ENCODE results near the gene RPL10. TPM values are rescaled to one million over a fixed set of nuclear protein-coding genes. Genes with fewer than 3 reads are reported as not detected.

Gene RPL10
- total and polyA plus RNA-seq, 9 donors, result 5,887 to 7,222 (median 5,979) TPM

DNA sequence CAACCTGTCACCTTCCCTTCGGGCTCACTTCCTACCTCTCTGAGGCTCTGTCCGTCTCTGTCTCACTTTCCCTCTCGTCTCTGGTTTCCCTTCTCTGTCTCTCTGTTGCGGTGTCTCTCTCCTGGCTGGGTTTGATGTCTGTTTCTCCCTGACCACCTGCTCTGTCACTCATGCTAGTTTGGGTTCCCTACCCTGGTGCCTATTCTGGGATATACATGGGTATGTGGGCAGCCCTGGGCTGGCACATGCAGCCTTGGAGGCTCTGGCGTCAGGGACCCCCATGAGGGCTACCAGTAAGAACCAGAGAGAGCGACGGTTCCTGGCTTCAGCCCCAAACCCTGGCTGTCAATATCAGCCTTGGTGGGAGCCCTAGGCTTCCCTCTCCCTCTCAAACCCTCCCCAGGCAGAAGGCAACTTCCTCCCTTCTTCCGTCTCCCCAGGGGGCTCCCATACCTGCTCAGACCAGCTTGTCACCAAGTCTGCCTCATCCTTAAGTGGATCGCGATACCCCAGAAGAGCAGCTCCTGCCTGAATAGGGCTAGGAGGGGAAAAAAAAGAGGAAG, 10.6 kb downstream of the RPL10 start:
- H3K36me3 ChIP-seq (ENCODE audit: control insufficient read depth, insufficient read depth, low read length), result peaks cover 7% of the 10 kb centered on the region
- 51% methylated on average over 7 of the region's 10 CpGs for WGBS (ENCODE audit: insufficient coverage)
- peak overlapping the region; percentile 87 for H3K27ac ChIP-seq (ENCODE audit: low read length)
- peaks cover 5% of the 10 kb centered on the region for H3K9me3 ChIP-seq (replicated peaks; ENCODE audit: control insufficient read depth, low read depth, low read length)
- peak overlapping the region; percentile 21 for H3K4me3 ChIP-seq (ENCODE audit: low read length)
- peaks cover 19% of the 10 kb centered on the region for H3K4me1 ChIP-seq (ENCODE audit: control insufficient read depth, insufficient read depth, low read length)
- no peaks in the 10 kb centered on the region for H3K27me3 ChIP-seq (ENCODE audit: control insufficient read depth, insufficient read depth, low read length)
- DNase-seq, result no peak

DNA sequence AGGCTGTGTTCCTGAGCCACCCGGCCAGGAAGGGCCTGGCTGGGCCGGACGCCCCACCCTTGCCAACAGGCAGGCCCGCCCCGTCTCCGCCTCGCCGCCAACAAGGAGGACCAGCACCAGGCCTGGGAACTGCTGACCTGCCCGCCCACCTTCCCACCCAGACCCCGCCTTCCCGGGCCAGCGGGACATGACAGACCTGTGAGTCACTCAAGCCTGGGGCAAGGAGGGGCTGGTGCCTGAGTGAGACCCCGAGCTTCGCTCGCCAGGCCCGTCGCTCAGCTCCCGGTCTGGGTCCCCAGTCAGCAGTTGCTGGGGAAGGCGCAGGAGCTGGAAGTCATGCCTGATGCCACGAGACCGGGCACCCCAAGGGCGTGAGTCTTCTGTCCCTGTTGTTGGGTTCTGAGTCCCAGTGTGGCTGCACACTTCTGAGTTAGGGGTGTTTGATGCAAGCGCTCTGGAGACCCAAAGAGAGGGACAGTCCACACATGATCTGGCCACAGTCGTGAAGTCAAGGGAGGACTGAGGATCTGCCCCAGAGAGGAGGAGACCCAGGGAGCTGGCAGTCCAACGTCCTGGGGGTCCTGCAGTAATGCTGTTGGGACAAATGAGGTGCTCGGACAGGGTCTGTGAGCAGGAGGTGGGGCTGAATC, 11.2 kb downstream of the RPL10 start, which contains the start of gene DNASE1L1:
TSS of gene DNASE1L1 (minus strand) at position 33 of the 650 bp plus-strand sequence. CDS start 3,686 bp downstream, outside the sequence.
- Histone ChIP-seq H3K4me3 (ENCODE audit: low read length) (peak within 1 kb of the TSS; percentile 21), H3K27me3 (ENCODE audit: control insufficient read depth, insufficient read depth, low read length) (no peaks in the 10 kb centered on the region), H3K9me3 (replicated peaks; ENCODE audit: control insufficient read depth, low read depth, low read length) (peaks cover 5% of the 10 kb centered on the region), H3K27ac (ENCODE audit: low read length) (peak within 1 kb of the TSS; percentile 87), H3K4me1 (ENCODE audit: control insufficient read depth, insufficient read depth, low read length) (peaks cover 19% of the 10 kb centered on the region), H3K36me3 (ENCODE audit: control insufficient read depth, insufficient read depth, low read length) (peaks cover 10% of the 10 kb centered on the region)
- WGBS (ENCODE audit: insufficient coverage), result 57% methylated on average over 18 of the region's 26 CpGs
- DNase-seq, result peak; percentile 67

DNA sequence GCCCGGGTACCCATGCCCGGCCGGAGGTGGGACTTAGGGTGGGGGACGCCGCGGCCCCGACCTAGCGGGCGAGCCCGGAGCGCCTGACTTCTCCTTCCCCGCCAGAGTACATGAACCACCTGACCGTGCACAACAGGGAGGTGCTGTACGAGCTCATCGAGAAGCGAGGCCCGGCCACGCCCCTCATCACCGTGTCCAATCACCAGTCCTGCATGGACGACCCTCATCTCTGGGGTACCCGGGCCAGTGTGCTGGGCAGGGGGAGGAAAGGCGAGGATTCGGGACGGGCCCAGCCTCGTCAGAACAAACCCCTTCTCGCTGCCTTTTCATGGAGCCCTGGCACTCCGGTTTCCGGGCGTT, 13.8 kb downstream of the RPL10 start:
- H3K27ac ChIP-seq (ENCODE audit: low read length), result peak overlapping the region; percentile 76
- H3K9me3 ChIP-seq (replicated peaks; ENCODE audit: control insufficient read depth, low read depth, low read length), result peaks cover 3% of the 10 kb centered on the region
- peak; percentile 80 for DNase-seq
- peak overlapping the region; percentile 56 for H3K4me3 ChIP-seq (ENCODE audit: low read length)
- no peaks in the 10 kb centered on the region for H3K27me3 ChIP-seq (ENCODE audit: control insufficient read depth, insufficient read depth, low read length)
- peaks cover 19% of the 10 kb centered on the region for H3K4me1 ChIP-seq (ENCODE audit: control insufficient read depth, insufficient read depth, low read length)
- WGBS (ENCODE audit: insufficient coverage), result 45% methylated on average over 23 of the region's 29 CpGs
- peaks cover 10% of the 10 kb centered on the region for H3K36me3 ChIP-seq (ENCODE audit: control insufficient read depth, insufficient read depth, low read length)

DNA sequence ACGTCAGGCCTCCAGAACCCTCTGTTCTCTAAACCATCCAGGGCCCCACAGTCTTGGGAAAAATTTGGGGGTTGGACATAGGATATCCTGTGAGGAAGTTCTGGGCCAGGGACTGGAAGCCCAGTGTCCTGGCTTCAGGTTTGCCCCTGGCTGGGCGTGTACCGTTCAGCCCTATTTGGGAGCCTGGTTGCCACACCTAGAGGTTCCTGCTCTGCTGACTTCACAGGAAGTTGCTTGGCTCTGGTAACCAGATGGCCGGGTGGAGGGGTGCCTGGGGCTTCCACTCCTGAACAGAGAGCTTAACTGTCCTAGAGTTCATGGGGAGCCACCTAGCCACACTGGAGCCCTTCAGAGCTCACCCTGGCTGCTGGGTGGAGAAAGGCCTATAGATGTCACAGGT, 14.3 kb downstream of the RPL10 start:
- H3K4me3 ChIP-seq (ENCODE audit: low read length), result peak overlapping the region; percentile 56
- no peaks in the 10 kb centered on the region for H3K27me3 ChIP-seq (ENCODE audit: control insufficient read depth, insufficient read depth, low read length)
- 78% methylated on average over 3 of the region's 4 CpGs for WGBS (ENCODE audit: insufficient coverage)
- peaks cover 19% of the 10 kb centered on the region for H3K4me1 ChIP-seq (ENCODE audit: control insufficient read depth, insufficient read depth, low read length)
- peaks cover 10% of the 10 kb centered on the region for H3K36me3 ChIP-seq (ENCODE audit: control insufficient read depth, insufficient read depth, low read length)
- no peak for DNase-seq
- H3K27ac ChIP-seq (ENCODE audit: low read length), result peak overlapping the region; percentile 76
- H3K9me3 ChIP-seq (replicated peaks; ENCODE audit: control insufficient read depth, low read depth, low read length), result peaks cover 3% of the 10 kb centered on the region

DNA sequence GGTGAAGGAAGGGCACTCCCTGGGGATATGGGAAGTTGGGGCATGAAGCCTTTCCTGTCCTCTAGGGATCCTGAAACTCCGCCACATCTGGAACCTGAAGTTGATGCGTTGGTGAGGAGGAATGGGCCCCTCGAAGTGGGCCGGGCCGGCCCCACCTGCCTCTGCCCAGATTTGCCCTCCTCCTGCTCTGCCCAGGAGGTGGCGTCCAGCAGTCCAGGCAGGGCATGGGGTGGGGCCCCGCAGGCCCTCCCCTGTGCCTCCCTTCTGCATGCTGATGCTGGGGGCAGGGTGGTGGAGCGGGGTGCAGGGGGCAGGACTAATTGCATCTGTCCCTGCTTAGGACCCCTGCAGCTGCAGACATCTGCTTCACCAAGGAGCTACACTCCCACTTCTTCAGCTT, 15.0 kb downstream of the RPL10 start:
- Histone ChIP-seq H3K27ac (ENCODE audit: low read length) (no peak overlapping the region), H3K36me3 (ENCODE audit: control insufficient read depth, insufficient read depth, low read length) (peaks cover 10% of the 10 kb centered on the region), H3K4me1 (ENCODE audit: control insufficient read depth, insufficient read depth, low read length) (peaks cover 19% of the 10 kb centered on the region), H3K4me3 (ENCODE audit: low read length) (no peak overlapping the region), H3K9me3 (replicated peaks; ENCODE audit: control insufficient read depth, low read depth, low read length) (peaks cover 3% of the 10 kb centered on the region), H3K27me3 (ENCODE audit: control insufficient read depth, insufficient read depth, low read length) (no peaks in the 10 kb centered on the region)
- WGBS (ENCODE audit: insufficient coverage), result 85% methylated on average over 2 of the region's 8 CpGs
- no peak for DNase-seq

DNA sequence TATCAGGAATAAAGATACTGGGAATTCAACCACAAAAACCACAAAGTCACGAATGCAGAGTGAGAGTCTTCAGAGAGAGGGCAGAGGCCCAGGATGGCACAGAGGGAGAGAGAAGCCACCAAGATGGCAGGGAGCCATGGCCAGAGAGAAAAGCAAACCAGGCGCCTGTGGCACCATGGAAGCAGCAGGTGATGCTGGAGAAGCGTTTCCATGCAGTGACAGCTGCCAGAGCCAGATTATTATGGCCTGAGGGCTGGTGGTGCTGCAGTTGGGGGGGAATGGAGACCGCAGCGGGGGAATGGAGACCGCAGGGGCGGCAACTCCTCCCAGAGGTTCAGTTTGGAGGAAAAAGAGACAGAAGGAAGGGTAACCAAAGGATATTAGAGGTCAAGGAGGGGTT, 19.0 kb downstream of the RPL10 start:
- peaks cover 13% of the 10 kb centered on the region for H3K36me3 ChIP-seq (ENCODE audit: control insufficient read depth, insufficient read depth, low read length)
- H3K27ac ChIP-seq (ENCODE audit: low read length), result peak overlapping the region; percentile 3
- H3K4me1 ChIP-seq (ENCODE audit: control insufficient read depth, insufficient read depth, low read length), result peaks cover 21% of the 10 kb centered on the region
- no peaks in the 10 kb centered on the region for H3K27me3 ChIP-seq (ENCODE audit: control insufficient read depth, insufficient read depth, low read length)
- DNase-seq, result no peak
- H3K4me3 ChIP-seq (ENCODE audit: low read length), result no peak overlapping the region
- H3K9me3 ChIP-seq (replicated peaks; ENCODE audit: control insufficient read depth, low read depth, low read length), result peaks cover under 1% of the 10 kb centered on the region
- WGBS (ENCODE audit: insufficient coverage), result 60% methylated on average over 4 of the region's 7 CpGs

DNA sequence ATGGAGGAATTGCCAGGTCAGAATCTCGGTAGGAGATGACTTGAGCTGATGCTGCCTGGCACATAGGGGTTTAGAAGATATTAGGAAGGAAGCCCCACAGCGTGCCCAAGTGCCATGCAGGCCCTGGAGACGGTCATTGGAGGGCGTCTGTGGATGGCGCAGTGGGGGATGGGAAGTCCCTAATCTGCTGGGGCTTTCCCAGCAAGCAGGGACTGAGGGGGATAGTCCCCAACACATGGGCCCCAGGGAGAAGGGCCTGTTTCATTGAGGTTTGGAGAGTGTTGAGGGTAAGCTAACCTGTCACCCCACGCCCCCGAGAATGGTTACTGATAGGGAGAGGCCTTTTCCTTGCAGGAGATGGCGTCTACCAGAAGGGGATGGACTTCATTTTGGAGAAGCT, 21.0 kb downstream of the RPL10 start:
- Histone ChIP-seq H3K36me3 (ENCODE audit: control insufficient read depth, insufficient read depth, low read length) (peaks cover 3% of the 10 kb centered on the region), H3K4me3 (ENCODE audit: low read length) (no peak overlapping the region), H3K27ac (ENCODE audit: low read length) (no peak overlapping the region), H3K9me3 (replicated peaks; ENCODE audit: control insufficient read depth, low read depth, low read length) (no peaks in the 10 kb centered on the region), H3K27me3 (ENCODE audit: control insufficient read depth, insufficient read depth, low read length) (no peaks in the 10 kb centered on the region), H3K4me1 (ENCODE audit: control insufficient read depth, insufficient read depth, low read length) (peaks cover 14% of the 10 kb centered on the region)
- WGBS (ENCODE audit: insufficient coverage), result 76% methylated on average over 8 of the region's 8 CpGs
- no peak for DNase-seq

DNA sequence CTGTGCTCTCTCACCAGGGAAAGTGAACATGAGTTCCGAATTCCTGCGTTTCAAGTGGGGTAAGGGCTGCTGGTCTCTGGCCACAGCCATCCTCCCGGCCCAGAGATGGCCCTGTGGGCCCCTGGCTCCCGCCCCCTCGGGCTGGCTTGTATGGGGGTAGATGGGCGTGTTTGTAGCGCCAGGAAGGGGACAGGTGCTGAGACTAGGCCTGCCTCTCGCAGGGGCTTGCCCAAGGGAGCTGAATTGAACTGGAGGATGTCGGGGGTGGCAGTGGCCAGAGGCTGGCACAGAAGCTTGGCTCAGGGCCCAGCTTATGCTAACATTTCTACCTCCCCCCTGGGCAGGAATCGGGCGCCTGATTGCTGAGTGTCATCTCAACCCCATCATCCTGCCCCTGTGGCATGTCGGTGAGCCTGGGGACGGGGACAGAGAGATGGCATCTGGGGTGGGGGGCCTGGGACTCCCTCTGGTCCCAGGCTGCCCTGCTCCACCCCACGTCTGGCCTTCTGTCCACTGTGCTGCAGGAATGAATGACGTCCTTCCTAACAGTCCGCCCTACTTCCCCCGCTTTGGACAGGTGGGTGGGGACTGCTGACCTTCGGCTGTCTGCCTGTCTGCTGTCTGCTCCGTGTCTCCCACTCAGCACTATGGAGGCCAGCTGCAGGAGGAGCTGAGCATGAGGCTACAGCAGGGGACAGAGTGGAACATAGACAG, 21.7 kb downstream of the RPL10 start:
- Histone ChIP-seq H3K9me3 (replicated peaks; ENCODE audit: control insufficient read depth, low read depth, low read length) (no peaks in the 10 kb centered on the region), H3K4me1 (ENCODE audit: control insufficient read depth, insufficient read depth, low read length) (peaks cover 14% of the 10 kb centered on the region), H3K27me3 (ENCODE audit: control insufficient read depth, insufficient read depth, low read length) (no peaks in the 10 kb centered on the region), H3K36me3 (ENCODE audit: control insufficient read depth, insufficient read depth, low read length) (peaks cover 3% of the 10 kb centered on the region), H3K27ac (ENCODE audit: low read length) (peak overlapping the region; percentile 4), H3K4me3 (ENCODE audit: low read length) (no peak overlapping the region)
- whole genome bisulfite sequencing (ENCODE audit: insufficient coverage), result 72% methylated on average over 13 of the region's 19 CpGs
- no peak for DNase-seq

DNA sequence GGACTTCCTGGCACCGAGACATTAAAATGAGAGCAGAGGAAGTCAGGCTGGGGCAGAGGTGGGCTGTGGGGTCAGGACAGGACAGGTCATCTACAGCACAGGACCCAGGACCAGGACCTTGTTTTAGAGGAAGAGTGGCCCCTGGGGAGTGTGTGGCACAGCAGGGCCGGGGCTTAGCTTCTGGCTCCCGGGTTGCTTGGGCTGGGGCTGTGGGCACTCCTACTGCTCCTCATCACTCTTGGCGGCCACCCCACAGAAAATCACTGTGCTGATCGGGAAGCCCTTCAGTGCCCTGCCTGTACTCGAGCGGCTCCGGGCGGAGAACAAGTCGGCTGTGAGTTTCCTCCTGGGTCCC, 22.2 kb downstream of the RPL10 start:
- no peak overlapping the region for H3K4me3 ChIP-seq (ENCODE audit: low read length)
- no peaks in the 10 kb centered on the region for H3K9me3 ChIP-seq (replicated peaks; ENCODE audit: control insufficient read depth, low read depth, low read length)
- peaks cover 3% of the 10 kb centered on the region for H3K36me3 ChIP-seq (ENCODE audit: control insufficient read depth, insufficient read depth, low read length)
- H3K27me3 ChIP-seq (ENCODE audit: control insufficient read depth, insufficient read depth, low read length), result no peaks in the 10 kb centered on the region
- H3K27ac ChIP-seq (ENCODE audit: low read length), result peak overlapping the region; percentile 4
- DNase-seq, result no peak
- WGBS (ENCODE audit: insufficient coverage), result 88% methylated on average over 10 of the region's 10 CpGs
- H3K4me1 ChIP-seq (ENCODE audit: control insufficient read depth, insufficient read depth, low read length), result peaks cover 14% of the 10 kb centered on the region

DNA sequence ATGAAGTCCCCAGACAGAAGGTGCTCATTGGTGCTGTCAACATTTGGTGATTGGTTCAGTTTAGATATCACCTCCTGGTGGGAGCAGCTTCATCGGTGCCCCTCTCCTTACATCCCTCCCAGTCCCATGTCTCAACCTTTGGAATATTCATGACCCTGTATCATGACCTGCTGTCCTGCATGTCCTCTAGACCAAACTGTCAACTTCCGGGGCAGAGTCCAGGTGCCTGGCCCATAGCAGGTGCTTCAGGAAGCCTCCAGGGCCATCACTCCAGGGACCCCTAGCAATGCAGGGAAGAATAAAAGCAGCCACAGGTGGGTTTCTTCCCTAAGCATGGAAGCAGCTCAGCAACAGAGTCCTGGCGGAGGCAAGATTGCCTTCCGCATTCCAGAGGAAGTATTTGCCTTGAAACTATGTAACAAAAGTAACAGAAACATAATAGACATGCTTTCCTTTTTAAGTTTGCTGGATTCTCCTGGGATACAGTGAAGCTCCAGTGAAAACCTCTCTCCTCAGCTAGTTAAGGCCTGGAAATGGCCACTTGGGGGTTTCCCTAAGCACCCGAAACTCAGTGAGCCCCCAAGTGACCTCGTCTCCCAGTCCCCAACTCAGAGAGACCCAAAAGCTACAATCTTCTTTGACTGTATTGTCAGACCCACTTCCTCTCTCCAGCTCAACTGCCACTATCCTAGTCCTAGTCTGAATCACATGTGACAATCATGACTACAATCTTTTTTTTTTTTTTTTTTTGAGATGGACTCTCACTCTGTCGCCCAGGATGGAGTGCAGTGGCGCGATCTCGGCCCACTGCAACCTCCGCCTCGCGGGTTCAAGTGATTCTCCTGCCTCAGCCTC, 29.0 kb downstream of the RPL10 start:
- peaks cover 15% of the 10 kb centered on the region for H3K4me1 ChIP-seq (ENCODE audit: control insufficient read depth, insufficient read depth, low read length)
- H3K9me3 ChIP-seq (replicated peaks; ENCODE audit: control insufficient read depth, low read depth, low read length), result no peaks in the 10 kb centered on the region
- 92% methylated on average over 4 of the region's 13 CpGs for WGBS (ENCODE audit: insufficient coverage)
- peaks cover 8% of the 10 kb centered on the region for H3K36me3 ChIP-seq (ENCODE audit: control insufficient read depth, insufficient read depth, low read length)
- no peak overlapping the region for H3K4me3 ChIP-seq (ENCODE audit: low read length)
- peak overlapping the region; percentile 21 for H3K27ac ChIP-seq (ENCODE audit: low read length)
- no peaks in the 10 kb centered on the region for H3K27me3 ChIP-seq (ENCODE audit: control insufficient read depth, insufficient read depth, low read length)
- DNase-seq, result no peak

All from muscle of leg (tissue), 11 donors.